GM23338 (cell line): ENCODE data around the gene RPS19BP1. TPM values are rescaled to one million over a fixed set of nuclear protein-coding genes. Genes with fewer than 3 reads are reported as not detected.

Experiments used
- ATAC-seq: fragments of 200-7000 bp; cut with Tn5 transposase; 3 replicates; pipeline ENCODE4 v1.9.1; 2020
- DNase-seq: peaks from one replicate; pipeline ENCODE4 v3.0.0-alpha.2; 2015; ENCODE audit warnings: low spot score
- H2AFZ ChIP-seq: fragments of 200-600 bp; sonication (generic); 2 replicates; pipeline ENCODE4 v1.8.0; 2016; ENCODE audit warnings: antibody characterized with exemption, mild to moderate bottlenecking, moderate library complexity
- H3F3A ChIP-seq: fragments of 200-600 bp; sonication (generic); replicated peaks from 2 replicates; pipeline ENCODE4 v1.8.0; 2017; ENCODE audit warnings: antibody characterized with exemption, mixed run types, low read depth
- H3K27ac ChIP-seq: fragments of 200-600 bp; sonication (generic); 2 replicates; pipeline ENCODE4 v1.6.1; 2016; ENCODE audit warnings: low read depth
- H3K27me3 ChIP-seq: fragments of 200-600 bp; sonication (generic); 2 replicates; pipeline ENCODE4 v1.8.0; 2016; ENCODE audit warnings: mild to moderate bottlenecking, mixed run types, moderate library complexity; ENCODE audit not compliant: insufficient read depth
- H3K36me3 ChIP-seq: fragments of 200-600 bp; sonication (generic); 2 replicates; pipeline ENCODE4 v1.8.0; 2016; ENCODE audit warnings: mild to moderate bottlenecking; ENCODE audit not compliant: insufficient read depth
- H3K4me1 ChIP-seq: fragments of 200-600 bp; sonication (generic); 2 replicates; pipeline ENCODE4 v1.8.0; 2016; ENCODE audit warnings: mild to moderate bottlenecking, moderate library complexity; ENCODE audit not compliant: insufficient read depth
- H3K4me2 ChIP-seq: fragments of 200-600 bp; sonication (generic); 2 replicates; pipeline ENCODE4 v1.7.1; 2017; ENCODE audit warnings: mixed run types
- H3K4me3 ChIP-seq: fragments of 200-600 bp; sonication (generic); 2 replicates; pipeline ENCODE4 v1.6.1; 2016; ENCODE audit warnings: mixed run types
- H3K79me2 ChIP-seq: fragments of 200-600 bp; sonication (generic); replicated peaks from 2 replicates; pipeline ENCODE4 v1.8.0; 2017; ENCODE audit warnings: mild to moderate bottlenecking; ENCODE audit not compliant: insufficient read depth
- H3K9me2 ChIP-seq: fragments of 200-600 bp; sonication (generic); 2 replicates; pipeline ENCODE4 v1.8.0; 2017; ENCODE audit not compliant: insufficient read depth
- H4K20me1 ChIP-seq: fragments of 200-600 bp; sonication (generic); replicated peaks from 2 replicates; pipeline ENCODE4 v1.8.0; 2017; ENCODE audit warnings: mild to moderate bottlenecking; ENCODE audit not compliant: insufficient read depth
- H3K27ac Mint-ChIP-seq: 2 replicates; pipeline ENCODE4 v1.8.0; 2020; ENCODE audit warnings: inconsistent platforms, mild to moderate bottlenecking, moderate library complexity, mixed read lengths
- H3K27me3 Mint-ChIP-seq: 3 replicates; pipeline ENCODE4 v1.8.0; 2022; ENCODE audit warnings: low read depth, mild to moderate bottlenecking, moderate library complexity, mixed read lengths, inconsistent platforms; ENCODE audit not compliant: insufficient read depth, poor library complexity
- H3K36me3 Mint-ChIP-seq: 3 replicates; pipeline ENCODE4 v1.8.0; 2021; ENCODE audit warnings: low read depth, mild to moderate bottlenecking, inconsistent platforms, moderate library complexity, mixed read lengths
- H3K4me1 Mint-ChIP-seq: 3 replicates; pipeline ENCODE4 v1.8.0; 2020; ENCODE audit warnings: mild to moderate bottlenecking, inconsistent platforms, mixed read lengths
- H3K4me3 Mint-ChIP-seq: 3 replicates; pipeline ENCODE4 v1.8.0; 2021; ENCODE audit warnings: moderate library complexity, mild to moderate bottlenecking, inconsistent platforms, mixed read lengths
- H3K9me3 Mint-ChIP-seq: 3 replicates; pipeline ENCODE4 v1.8.0; 2020; ENCODE audit warnings: moderate library complexity, mild to moderate bottlenecking, inconsistent platforms, mixed read lengths
- CREB1 ChIP-seq: fragments of 250-450 bp; sonication (Bioruptor Pico); IDR thresholded peaks from 2 replicates; pipeline ENCODE4 v1.5.0; 2020; ENCODE audit warnings: low read depth, mild to moderate bottlenecking, moderate library complexity
- CTCF ChIP-seq, 2 experiments: fragments of 200-600 bp in 1 of 2; sonication (generic) in 1 of 2; conservative IDR thresholded peaks; 2 replicates each; pipeline versions ENCODE4 v1.5.1 to v1.6.1; 2016 to 2017; ENCODE audit warnings: antibody characterized with exemption in 2 of 2, low read depth in 2 of 2, mild to moderate bottlenecking in 2 of 2, moderate library complexity in 1 of 2
- EZH2 ChIP-seq: fragments of 200-600 bp; sonication (generic); IDR thresholded peaks from one replicate; pipeline ENCODE4 v1.8.0; 2017; ENCODE audit warnings: antibody characterized with exemption, mild to moderate bottlenecking, low read depth; ENCODE audit not compliant: unreplicated experiment
- EZH2phosphoT487 ChIP-seq: fragments of 200-600 bp; sonication (generic); IDR thresholded peaks from one replicate; pipeline ENCODE4 v1.8.1; 2018; ENCODE audit warnings: antibody characterized with exemption; ENCODE audit not compliant: unreplicated experiment
- JUNB ChIP-seq: IDR thresholded peaks from one replicate; pipeline ENCODE4 v1.6.1; 2016; ENCODE audit warnings: antibody characterized with exemption; ENCODE audit not compliant: unreplicated experiment
- POLR2AphosphoS5 ChIP-seq: IDR thresholded peaks from 2 replicates; pipeline ENCODE4 v1.6.1; 2016; ENCODE audit warnings: antibody characterized with exemption, low read depth
- STAT1 ChIP-seq: IDR thresholded peaks from one replicate; pipeline ENCODE4 v1.6.1; 2016; ENCODE audit warnings: antibody characterized with exemption; ENCODE audit not compliant: unreplicated experiment
- ZNF331 ChIP-seq: fragments of 250-450 bp; sonication (Bioruptor Pico); IDR thresholded peaks from 2 replicates; pipeline ENCODE4 v1.5.0; 2020; ENCODE audit warnings: low read depth, mild to moderate bottlenecking, moderate library complexity
- polyA plus RNA-seq: library from polyadenylated mRNA; unstranded; fragments of >200 nt; fragmentation: Nextera tagmentation; extraction: Ambion mirVana; gene quantifications from 2 replicates; pipeline ENCODE4 v1.2.1, GENCODE V29; 2016
- total RNA-seq: library from RNA; depleted of rRNA; stranded (reverse); fragments of >200 nt; shearing (Covaris generic); gene quantifications from 2 replicates; pipeline ENCODE4 v1.2.3, GENCODE V29; 2014
- TF ChIP-seq, protein P1 (sequence below): fragments of 250-450 bp; sonication (Bioruptor Pico); IDR thresholded peaks from 2 replicates; pipeline ENCODE4 v1.5.0; 2020; ENCODE audit warnings: mild to moderate bottlenecking, moderate library complexity

The RPS19BP1 gene
- total and polyA plus RNA-seq, 2 experiments from 2014 or later: 153 to 215 TPM

- Histone ChIP-seq H2AFZ (no peak overlapping the region), H3K27ac (no peak overlapping the region), H3K4me3 (no peak overlapping the region), H3K9me2 (no peaks in the 10 kb centered on the region), H3K4me1 (no peaks in the 10 kb centered on the region), H4K20me1 (no peaks in the 10 kb centered on the region; the same call in 1 of the 2 replicates), H3K36me3 (no peaks in the 10 kb centered on the region), H3K79me2 (no peaks in the 10 kb centered on the region), H3F3A (no peaks in the 10 kb centered on the region), H3K4me2 (no peak overlapping the region), H3K27me3 (no peaks in the 10 kb centered on the region)
- Mint-ChIP-seq H3K4me3 (no peak overlapping the region), H3K9me3 (no peaks in the 10 kb centered on the region), H3K4me1 (peaks cover 10% of the 10 kb centered on the region), H3K36me3 (no peaks in the 10 kb centered on the region), H3K27me3 (peaks cover 2% of the 10 kb centered on the region), H3K27ac (no peak overlapping the region)
- DNase-seq: no peak
- TF ChIP-seq POLR2AphosphoS5 (no peak), CTCF (conservative IDR thresholded peaks at IDR 0.05; ENCODE audit: low read depth in 2 of 2) (0 out of 4 replicates have a peak, but pooled peaks of 1 of the 2 experiments have one; percentile 3), STAT1 (no peak), JUNB (no peak), CREB1 (CRISPR knock-in tag) (no peak)
- ATAC-seq: no peak
These were observed 45.4 kb downstream of the RPS19BP1 start for GRCh38 chr22:39486951-39487825.

GRCh38 chr22:39482768-39483167 is 49.8 kb downstream of the RPS19BP1 start:
- Mint-ChIP-seq H3K4me1 (no peaks in the 10 kb centered on the region; the same call in 2 of the 3 replicates), H3K4me3 (no peak overlapping the region), H3K36me3 (no peaks in the 10 kb centered on the region), H3K27ac (no peak overlapping the region), H3K9me3 (no peaks in the 10 kb centered on the region), H3K27me3 (no peaks in the 10 kb centered on the region)
- H3F3A ChIP-seq: no peaks in the 10 kb centered on the region
- ATAC-seq: no peak
- H3K4me3 ChIP-seq: no peak overlapping the region
- H3K36me3 ChIP-seq: no peaks in the 10 kb centered on the region
- no peak for DNase-seq
- no peak overlapping the region for H3K27ac ChIP-seq
- no peak overlapping the region for H2AFZ ChIP-seq
- H3K4me1 ChIP-seq: no peaks in the 10 kb centered on the region
- H3K79me2 ChIP-seq: no peaks in the 10 kb centered on the region
- peaks cover 7% of the 10 kb centered on the region; the same call in 1 of the 2 replicates for H4K20me1 ChIP-seq
- H3K4me2 ChIP-seq: no peak overlapping the region
- no peaks in the 10 kb centered on the region for H3K27me3 ChIP-seq
- no peaks in the 10 kb centered on the region for H3K9me2 ChIP-seq
- TF ChIP-seq JUNB (no peak), CREB1 (CRISPR knock-in tag) (no peak), CTCF (conservative IDR thresholded peaks at IDR 0.05; ENCODE audit: low read depth in 2 of 2) (no peak), STAT1 (no peak), EZH2 (no peak), POLR2AphosphoS5 (no peak), ZNF331 (CRISPR knock-in tag) (no peak), EZH2phosphoT487 (no peak)
- TF ChIP-seq, protein P1, sequence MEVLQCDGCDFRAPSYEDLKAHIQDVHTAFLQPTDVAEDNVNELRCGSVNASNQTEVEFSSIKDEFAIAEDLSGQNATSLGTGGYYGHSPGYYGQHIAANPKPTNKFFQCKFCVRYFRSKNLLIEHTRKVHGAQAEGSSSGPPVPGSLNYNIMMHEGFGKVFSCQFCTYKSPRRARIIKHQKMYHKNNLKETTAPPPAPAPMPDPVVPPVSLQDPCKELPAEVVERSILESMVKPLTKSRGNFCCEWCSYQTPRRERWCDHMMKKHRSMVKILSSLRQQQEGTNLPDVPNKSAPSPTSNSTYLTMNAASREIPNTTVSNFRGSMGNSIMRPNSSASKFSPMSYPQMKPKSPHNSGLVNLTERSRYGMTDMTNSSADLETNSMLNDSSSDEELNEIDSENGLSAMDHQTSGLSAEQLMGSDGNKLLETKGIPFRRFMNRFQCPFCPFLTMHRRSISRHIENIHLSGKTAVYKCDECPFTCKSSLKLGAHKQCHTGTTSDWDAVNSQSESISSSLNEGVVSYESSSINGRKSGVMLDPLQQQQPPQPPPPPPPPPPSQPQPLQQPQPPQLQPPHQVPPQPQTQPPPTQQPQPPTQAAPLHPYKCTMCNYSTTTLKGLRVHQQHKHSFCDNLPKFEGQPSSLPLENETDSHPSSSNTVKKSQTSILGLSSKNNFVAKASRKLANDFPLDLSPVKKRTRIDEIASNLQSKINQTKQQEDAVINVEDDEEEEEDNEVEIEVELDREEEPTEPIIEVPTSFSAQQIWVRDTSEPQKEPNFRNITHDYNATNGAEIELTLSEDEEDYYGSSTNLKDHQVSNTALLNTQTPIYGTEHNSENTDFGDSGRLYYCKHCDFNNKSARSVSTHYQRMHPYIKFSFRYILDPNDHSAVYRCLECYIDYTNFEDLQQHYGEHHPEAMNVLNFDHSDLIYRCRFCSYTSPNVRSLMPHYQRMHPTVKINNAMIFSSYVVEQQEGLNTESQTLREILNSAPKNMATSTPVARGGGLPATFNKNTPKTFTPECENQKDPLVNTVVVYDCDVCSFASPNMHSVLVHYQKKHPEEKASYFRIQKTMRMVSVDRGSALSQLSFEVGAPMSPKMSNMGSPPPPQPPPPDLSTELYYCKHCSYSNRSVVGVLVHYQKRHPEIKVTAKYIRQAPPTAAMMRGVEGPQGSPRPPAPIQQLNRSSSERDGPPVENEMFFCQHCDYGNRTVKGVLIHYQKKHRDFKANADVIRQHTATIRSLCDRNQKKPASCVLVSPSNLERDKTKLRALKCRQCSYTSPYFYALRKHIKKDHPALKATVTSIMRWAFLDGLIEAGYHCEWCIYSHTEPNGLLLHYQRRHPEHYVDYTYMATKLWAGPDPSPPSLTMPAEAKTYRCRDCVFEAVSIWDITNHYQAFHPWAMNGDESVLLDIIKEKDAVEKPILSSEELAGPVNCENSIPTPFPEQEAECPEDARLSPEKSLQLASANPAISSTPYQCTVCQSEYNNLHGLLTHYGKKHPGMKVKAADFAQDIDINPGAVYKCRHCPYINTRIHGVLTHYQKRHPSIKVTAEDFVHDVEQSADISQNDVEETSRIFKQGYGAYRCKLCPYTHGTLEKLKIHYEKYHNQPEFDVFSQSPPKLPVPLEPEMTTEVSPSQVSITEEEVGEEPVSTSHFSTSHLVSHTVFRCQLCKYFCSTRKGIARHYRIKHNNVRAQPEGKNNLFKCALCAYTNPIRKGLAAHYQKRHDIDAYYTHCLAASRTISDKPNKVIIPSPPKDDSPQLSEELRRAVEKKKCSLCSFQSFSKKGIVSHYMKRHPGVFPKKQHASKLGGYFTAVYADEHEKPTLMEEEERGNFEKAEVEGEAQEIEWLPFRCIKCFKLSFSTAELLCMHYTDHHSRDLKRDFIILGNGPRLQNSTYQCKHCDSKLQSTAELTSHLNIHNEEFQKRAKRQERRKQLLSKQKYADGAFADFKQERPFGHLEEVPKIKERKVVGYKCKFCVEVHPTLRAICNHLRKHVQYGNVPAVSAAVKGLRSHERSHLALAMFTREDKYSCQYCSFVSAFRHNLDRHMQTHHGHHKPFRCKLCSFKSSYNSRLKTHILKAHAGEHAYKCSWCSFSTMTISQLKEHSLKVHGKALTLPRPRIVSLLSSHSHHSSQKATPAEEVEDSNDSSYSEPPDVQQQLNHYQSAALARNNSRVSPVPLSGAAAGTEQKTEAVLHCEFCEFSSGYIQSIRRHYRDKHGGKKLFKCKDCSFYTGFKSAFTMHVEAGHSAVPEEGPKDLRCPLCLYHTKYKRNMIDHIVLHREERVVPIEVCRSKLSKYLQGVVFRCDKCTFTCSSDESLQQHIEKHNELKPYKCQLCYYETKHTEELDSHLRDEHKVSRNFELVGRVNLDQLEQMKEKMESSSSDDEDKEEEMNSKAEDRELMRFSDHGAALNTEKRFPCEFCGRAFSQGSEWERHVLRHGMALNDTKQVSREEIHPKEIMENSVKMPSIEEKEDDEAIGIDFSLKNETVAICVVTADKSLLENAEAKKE (CRISPR knock-in tag): no peak
